H9 (cell line): Measurements from ENCODE around the gene HMBS. TPM values are rescaled to one million over a fixed set of nuclear protein-coding genes. Genes with fewer than 3 reads are reported as not detected.

Experiments
- DNase-seq: peaks from one replicate; pipeline ENCODE4 v3.0.0-alpha.2; 2017
- H2AFZ ChIP-seq: one replicate; pipeline ENCODE4 v1.6.1; 2013; ENCODE audit warnings: mild to moderate bottlenecking, low read length, control low read depth, moderate library complexity
- H2AK5ac ChIP-seq: 2 replicates; pipeline ENCODE4 v1.6.1; 2013; ENCODE audit warnings: low read length, control low read depth, mixed read lengths; ENCODE audit not compliant: insufficient read length
- H2BK120ac ChIP-seq: one replicate; pipeline ENCODE4 v1.6.1; 2013; ENCODE audit warnings: low read depth, mild to moderate bottlenecking, low read length, control low read depth, inconsistent platforms; ENCODE audit not compliant: poor library complexity, severe bottlenecking
- H2BK12ac ChIP-seq: 2 replicates; pipeline ENCODE4 v1.6.1; 2013; ENCODE audit warnings: low read length, control low read depth, mixed read lengths, low read depth; ENCODE audit not compliant: insufficient read length
- H2BK15ac ChIP-seq: 2 replicates; pipeline ENCODE4 v1.6.1; 2013; ENCODE audit warnings: low read depth, low read length, control low read depth
- H2BK20ac ChIP-seq: one replicate; pipeline ENCODE4 v1.6.1; 2013; ENCODE audit warnings: low read depth, mild to moderate bottlenecking, low read length, control low read depth, inconsistent platforms; ENCODE audit not compliant: poor library complexity, severe bottlenecking
- H2BK5ac ChIP-seq: 2 replicates; pipeline ENCODE4 v1.6.1; 2013; ENCODE audit warnings: low read length, control low read depth, mixed read lengths; ENCODE audit not compliant: insufficient read length
- H3K14ac ChIP-seq: 2 replicates; pipeline ENCODE4 v1.6.1; 2013; ENCODE audit warnings: low read length, control low read depth; ENCODE audit not compliant: insufficient read depth
- H3K18ac ChIP-seq: 2 replicates; pipeline ENCODE4 v1.6.1; 2013; ENCODE audit warnings: low read depth, mild to moderate bottlenecking, mixed read lengths, low read length, control low read depth; ENCODE audit not compliant: insufficient read length
- H3K23ac ChIP-seq: 2 replicates; pipeline ENCODE4 v1.6.1; 2013; ENCODE audit warnings: low read length, control low read depth, mixed read lengths, low read depth; ENCODE audit not compliant: insufficient read length
- H3K23me2 ChIP-seq: 2 replicates; pipeline ENCODE4 v1.6.1; 2013; ENCODE audit warnings: low read depth, mild to moderate bottlenecking, mixed read lengths, low read length, control low read depth; ENCODE audit not compliant: insufficient read length, poor library complexity, severe bottlenecking
- H3K27ac ChIP-seq: 2 replicates; pipeline ENCODE4 v1.5.1; 2013; ENCODE audit warnings: low read length, control low read depth, mixed read lengths, low read depth; ENCODE audit not compliant: insufficient read length
- H3K27me3 ChIP-seq: 2 replicates; pipeline ENCODE4 v1.6.1; 2013; ENCODE audit warnings: low read length, control low read depth, inconsistent platforms; ENCODE audit not compliant: insufficient read depth
- H3K4ac ChIP-seq: 2 replicates; pipeline ENCODE4 v1.6.1; 2013; ENCODE audit warnings: low read depth, mild to moderate bottlenecking, control low read depth, inconsistent platforms, low read length, moderate library complexity
- H3K4me1 ChIP-seq: 2 replicates; pipeline ENCODE4 v1.6.1; 2013; ENCODE audit warnings: low read length, control low read depth, inconsistent platforms; ENCODE audit not compliant: insufficient read depth
- H3K4me2 ChIP-seq: 2 replicates; pipeline ENCODE4 v1.6.1; 2013; ENCODE audit warnings: low read length, control low read depth, mixed read lengths; ENCODE audit not compliant: insufficient read length, insufficient read depth
- H3K56ac ChIP-seq: 2 replicates; pipeline ENCODE4 v1.6.1; 2013; ENCODE audit warnings: low read depth, mild to moderate bottlenecking, mixed read lengths, low read length, control low read depth; ENCODE audit not compliant: insufficient read length
- H3K79me1 ChIP-seq: 2 replicates; pipeline ENCODE4 v1.6.1; 2013; ENCODE audit warnings: low read depth, mild to moderate bottlenecking, moderate library complexity, low read length, control low read depth, inconsistent platforms; ENCODE audit not compliant: insufficient read depth, poor library complexity, severe bottlenecking
- H3K79me2 ChIP-seq: 2 replicates; pipeline ENCODE4 v1.6.1; 2013; ENCODE audit warnings: low read length, control low read depth, inconsistent platforms; ENCODE audit not compliant: insufficient read depth
- H3K9ac ChIP-seq: 2 replicates; pipeline ENCODE4 v1.6.1; 2013; ENCODE audit warnings: low read length, control low read depth, mixed read lengths; ENCODE audit not compliant: insufficient read length; ENCODE audit errors: extremely low read depth
- H3K9me3 ChIP-seq: one replicate; pipeline ENCODE4 v1.6.1; 2013; ENCODE audit warnings: low read depth, low read length, inconsistent platforms; ENCODE audit not compliant: control insufficient read depth
- H3T11ph ChIP-seq: one replicate; pipeline ENCODE4 v1.6.1; 2013; ENCODE audit warnings: mild to moderate bottlenecking, low read length, control low read depth, inconsistent platforms
- H4K20me1 ChIP-seq: one replicate; pipeline ENCODE4 v1.6.1; 2013; ENCODE audit not compliant: control insufficient read depth, insufficient read length, insufficient read depth
- H4K5ac ChIP-seq: 2 replicates; pipeline ENCODE4 v1.6.1; 2013; ENCODE audit warnings: low read depth, mild to moderate bottlenecking, mixed read lengths, low read length, control low read depth; ENCODE audit not compliant: insufficient read length
- H4K8ac ChIP-seq: replicated peaks from 2 replicates; pipeline ENCODE4 v1.6.1; 2013; ENCODE audit warnings: low read length, control low read depth, mixed read lengths, low read depth; ENCODE audit not compliant: insufficient read length
- H4K91ac ChIP-seq: 2 replicates; pipeline ENCODE4 v1.6.1; 2013; ENCODE audit warnings: low read depth, mild to moderate bottlenecking, moderate library complexity, mixed read lengths, low read length, control low read depth; ENCODE audit not compliant: insufficient read length
- H3K27ac Mint-ChIP-seq, 3 experiments: 2 replicates in 2 of 3; 3 replicates in 1 of 3; pipeline ENCODE4 v1.8.0; 2020 to 2021; ENCODE audit warnings: mixed read lengths in 3 of 3, mild to moderate bottlenecking in 1 of 3, moderate library complexity in 1 of 3
- H3K27me3 Mint-ChIP-seq: 2 replicates; pipeline ENCODE4 v1.8.0; 2021; ENCODE audit warnings: low read depth, mild to moderate bottlenecking, moderate library complexity, mixed read lengths
- H3K36me3 Mint-ChIP-seq, 3 experiments: 2 replicates in 2 of 3; 3 replicates in 1 of 3; pipeline ENCODE4 v1.8.0; 2020 to 2021; ENCODE audit warnings: low read depth in 3 of 3, mixed read lengths in 3 of 3; ENCODE audit not compliant: insufficient read depth in 1 of 3
- H3K4me1 Mint-ChIP-seq, 2 experiments: 2 replicates each; pipeline ENCODE4 v1.8.0; 2020; ENCODE audit warnings: mixed read lengths in 2 of 2
- H3K4me3 Mint-ChIP-seq, 2 experiments: 2 replicates in 1 of 2; 3 replicates in 1 of 2; pipeline ENCODE4 v1.8.0; 2020 to 2021; ENCODE audit warnings: mild to moderate bottlenecking in 2 of 2, mixed read lengths in 2 of 2, moderate library complexity in 1 of 2
- H3K9me3 Mint-ChIP-seq, 2 experiments: 2 replicates in 1 of 2; 3 replicates in 1 of 2; pipeline ENCODE4 v1.8.0; 2020; ENCODE audit warnings: mild to moderate bottlenecking in 2 of 2, mixed read lengths in 2 of 2, moderate library complexity in 1 of 2
- CTCF ChIP-seq: fragments of 200-600 bp; sonication (generic); conservative IDR thresholded peaks from 3 replicates; pipeline ENCODE4 v1.8.0; 2021; ENCODE audit warnings: antibody characterized with exemption, mild to moderate bottlenecking
- WGBS: extraction: QIAGEN DNeasy Blood & Tissue Kit; methylation state at CpG from one replicate; pipeline ENCODE4 v1.1.7; 2013; ENCODE audit warnings: missing lambda C conversion rate, low lambda C conversion rate, mixed read lengths; ENCODE audit not compliant: insufficient read length; ENCODE audit errors: extremely low coverage; 5-methylcytosine and 5-hydroxymethylcytosine counted together
- total RNA-seq: library from RNA; stranded (reverse); gene quantifications from 2 replicates; pipeline ENCODE4 v1.2.1, GENCODE V29; 2021

HMBS gene
- total RNA-seq, 1 experiment from 2014 or later, result 57.7 TPM

GRCh38 chr11:119116601-119117000 is 31.9 kb downstream of the HMBS start:
- no peaks in the 10 kb centered on the region for H3K79me2 ChIP-seq
- no peak overlapping the region for H3K27ac Mint-ChIP-seq
- H2AFZ ChIP-seq, result no peak overlapping the region

More at GRCh38 chr11:119116601-119117000, 31.9 kb downstream of the HMBS start:
- H3K4me1 Mint-ChIP-seq, result peaks cover 17 to 24% of the 10 kb centered on the region in 2 experiments
- no peak overlapping the region for H3K23ac ChIP-seq
- no peaks in the 10 kb centered on the region for H3K27me3 ChIP-seq
- no peak overlapping the region for H4K91ac ChIP-seq
- H3K4me2 ChIP-seq, result no peak overlapping the region
- H4K5ac ChIP-seq, result no peak overlapping the region
- H2BK120ac ChIP-seq, result no peak overlapping the region
- H2BK20ac ChIP-seq, result no peak overlapping the region
- no peaks in the 10 kb centered on the region for H3K4me1 ChIP-seq
- no peaks in the 10 kb centered on the region for H3K79me1 ChIP-seq
- H3K4ac ChIP-seq, result no peak overlapping the region
- H3K27me3 Mint-ChIP-seq, result no peaks in the 10 kb centered on the region; the same call in 1 of the 2 replicates
- no CpG with 5 or more reads among the region's 5 CpGs for WGBS
- no peak overlapping the region for H3K56ac ChIP-seq
- H4K20me1 ChIP-seq, result no peaks in the 10 kb centered on the region
- H2AK5ac ChIP-seq, result no peak overlapping the region
- no peak overlapping the region for H3K18ac ChIP-seq
- no peak overlapping the region for H3K4me3 Mint-ChIP-seq
- H3K9ac ChIP-seq, result no peak overlapping the region
- peaks cover 4% of the 10 kb centered on the region for H3K23me2 ChIP-seq
- H3K9me3 Mint-ChIP-seq, result no peaks in the 10 kb centered on the region; a peak in 1 of 5 replicates
- no peak overlapping the region for H3K14ac ChIP-seq
- no peak overlapping the region for H2BK5ac ChIP-seq
- DNase-seq, result no peak
- no peak overlapping the region for H3K27ac ChIP-seq
- H3K36me3 Mint-ChIP-seq, result no peaks in the 10 kb centered on the region; a peak in 2 of 7 replicates
- H3T11ph ChIP-seq, result no peak overlapping the region
- H2BK15ac ChIP-seq, result no peak overlapping the region
- H3K9me3 ChIP-seq, result no peaks in the 10 kb centered on the region
- TF ChIP-seq CTCF, result no peak
- no peak overlapping the region for H4K8ac ChIP-seq
- no peak overlapping the region for H2BK12ac ChIP-seq
